DOHH2 (cell line): ENCODE results near the gene POLR1H.

ENCODE experiments used
- EZH2phosphoT487 ChIP-seq: fragments of 200-600 bp; sonication (generic); IDR thresholded peaks from 2 replicates; pipeline ENCODE4 v1.6.1; 2017; ENCODE audit warnings: borderline replicate concordance, mild to moderate bottlenecking, antibody characterized with exemption, low read length, moderate library complexity, mixed read lengths
- TF ChIP-seq, protein P1 (sequence below): fragments of 200-600 bp; sonication (generic); IDR thresholded peaks from one replicate; pipeline ENCODE4 v1.5.1; 2014; ENCODE audit warnings: antibody characterized with exemption, mild to moderate bottlenecking, low read depth, low read length; ENCODE audit not compliant: poor library complexity, severe bottlenecking

GRCh38 chr6:30019819-30020218, 41.2 kb upstream of the POLR1H start:
- TF ChIP-seq, protein P1, sequence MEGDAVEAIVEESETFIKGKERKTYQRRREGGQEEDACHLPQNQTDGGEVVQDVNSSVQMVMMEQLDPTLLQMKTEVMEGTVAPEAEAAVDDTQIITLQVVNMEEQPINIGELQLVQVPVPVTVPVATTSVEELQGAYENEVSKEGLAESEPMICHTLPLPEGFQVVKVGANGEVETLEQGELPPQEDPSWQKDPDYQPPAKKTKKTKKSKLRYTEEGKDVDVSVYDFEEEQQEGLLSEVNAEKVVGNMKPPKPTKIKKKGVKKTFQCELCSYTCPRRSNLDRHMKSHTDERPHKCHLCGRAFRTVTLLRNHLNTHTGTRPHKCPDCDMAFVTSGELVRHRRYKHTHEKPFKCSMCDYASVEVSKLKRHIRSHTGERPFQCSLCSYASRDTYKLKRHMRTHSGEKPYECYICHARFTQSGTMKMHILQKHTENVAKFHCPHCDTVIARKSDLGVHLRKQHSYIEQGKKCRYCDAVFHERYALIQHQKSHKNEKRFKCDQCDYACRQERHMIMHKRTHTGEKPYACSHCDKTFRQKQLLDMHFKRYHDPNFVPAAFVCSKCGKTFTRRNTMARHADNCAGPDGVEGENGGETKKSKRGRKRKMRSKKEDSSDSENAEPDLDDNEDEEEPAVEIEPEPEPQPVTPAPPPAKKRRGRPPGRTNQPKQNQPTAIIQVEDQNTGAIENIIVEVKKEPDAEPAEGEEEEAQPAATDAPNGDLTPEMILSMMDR, result no peak
- TF ChIP-seq EZH2phosphoT487, result no peak
